ENCODE results near the gene SLC9A3.

GRCh38 chr5:514673-515072, 9.6 kb downstream of the SLC9A3 start:
- TF ChIP-seq USF1 (IDR thresholded peaks at IDR 0.05) (no peak), REST (IDR thresholded peaks at IDR 0.05; ENCODE audit: low read depth) (no peak), EP300 (IDR thresholded peaks at IDR 0.05; ENCODE audit: borderline replicate concordance) (no peak), RAD21 (IDR thresholded peaks at IDR 0.05; ENCODE audit: low read depth) (no peak), TAF1 (IDR thresholded peaks at IDR 0.05; ENCODE audit: low read depth) (no peak), YY1 (IDR thresholded peaks at IDR 0.05; ENCODE audit: low read depth) (no peak), CEBPB (IDR thresholded peaks at IDR 0.05) (no peak), MAX (IDR thresholded peaks at IDR 0.05) (no peak), CREB1 (IDR thresholded peaks at IDR 0.05; ENCODE audit: low read depth) (no peak), TEAD4 (IDR thresholded peaks at IDR 0.05) (no peak)

All from Ishikawa (cell line).